HEK293T (cell line): Measurements from ENCODE around the gene SAFB.

Experiments used
- CTCF ChIA-PET: fragments of 350-600 bp; formaldehyde crosslinking; extraction: SDS; loops from one replicate; lab custom pipeline; 2021; ENCODE audit warnings: antibody characterized with exemption, inconsistent platforms; lab: Yijun Ruan, JAX
- POLR2A ChIA-PET: fragments of 350-600 bp; formaldehyde crosslinking; extraction: SDS; loops from one replicate; lab custom pipeline; 2020; ENCODE audit warnings: antibody characterized with exemption, inconsistent platforms; lab: Yijun Ruan, JAX
- DNase-seq: peaks from one replicate; pipeline ENCODE4 v3.0.0; 2012; ENCODE audit warnings: mixed read lengths; ENCODE audit errors: extremely low spot score
- ARNT ChIP-seq: fragments of 450-650 bp; IDR thresholded peaks from 2 replicates; pipeline ENCODE4 v1.6.1; 2017; ENCODE audit warnings: mild to moderate bottlenecking
- BHLHE40 ChIP-seq: fragments of 450-650 bp; IDR thresholded peaks from 2 replicates; pipeline ENCODE4 v1.6.1; 2016; ENCODE audit warnings: mild to moderate bottlenecking, moderate library complexity, borderline replicate concordance
- CTBP1 ChIP-seq: fragments of 450-650 bp; IDR thresholded peaks from 2 replicates; pipeline ENCODE4 v1.6.1; 2016; ENCODE audit warnings: borderline replicate concordance
- ELF4 ChIP-seq: fragments of 450-650 bp; IDR thresholded peaks from 2 replicates; pipeline ENCODE4 v1.6.1; 2017; ENCODE audit warnings: antibody characterized with exemption
- FOXA1 ChIP-seq: fragments of 450-650 bp; IDR thresholded peaks from 2 replicates; pipeline ENCODE4 v1.6.1; 2016; ENCODE audit warnings: mild to moderate bottlenecking
- FOXK2 ChIP-seq: fragments of 450-650 bp; IDR thresholded peaks from 2 replicates; pipeline ENCODE4 v1.6.1; 2016; ENCODE audit warnings: mild to moderate bottlenecking
- FOXM1 ChIP-seq: fragments of 450-650 bp; IDR thresholded peaks from 2 replicates; pipeline ENCODE4 v1.6.1; 2017; ENCODE audit warnings: mild to moderate bottlenecking, borderline replicate concordance
- HDGF ChIP-seq: fragments of 450-650 bp; IDR thresholded peaks from 2 replicates; pipeline ENCODE4 v1.6.1; 2017; ENCODE audit warnings: antibody characterized with exemption, borderline replicate concordance
- L3MBTL2 ChIP-seq: fragments of 450-650 bp; conservative IDR thresholded peaks from 2 replicates; pipeline ENCODE4 v1.6.1; 2016; ENCODE audit warnings: mild to moderate bottlenecking
- LEF1 ChIP-seq: fragments of 450-650 bp; IDR thresholded peaks from 2 replicates; pipeline ENCODE4 v1.6.1; 2017; ENCODE audit warnings: mild to moderate bottlenecking, borderline replicate concordance
- NFRKB ChIP-seq: fragments of 450-650 bp; IDR thresholded peaks from 2 replicates; pipeline ENCODE4 v1.6.1; 2016; ENCODE audit warnings: mild to moderate bottlenecking, moderate library complexity
- PKNOX1 ChIP-seq: fragments of 450-650 bp; IDR thresholded peaks from 2 replicates; pipeline ENCODE4 v1.6.1; 2016
- SP1 ChIP-seq: fragments of 450-650 bp; IDR thresholded peaks from 2 replicates; pipeline ENCODE4 v1.6.1; 2017
- SUZ12 ChIP-seq: fragments of 450-650 bp; IDR thresholded peaks from 2 replicates; pipeline ENCODE4 v1.6.1; 2016; ENCODE audit warnings: mild to moderate bottlenecking
- TARDBP ChIP-seq: fragments of 450-650 bp; IDR thresholded peaks from 2 replicates; pipeline ENCODE4 v1.6.1; 2016
- ZNF384 ChIP-seq: fragments of 450-650 bp; IDR thresholded peaks from 2 replicates; pipeline ENCODE4 v1.6.1; 2016

The SAFB gene

DNA sequence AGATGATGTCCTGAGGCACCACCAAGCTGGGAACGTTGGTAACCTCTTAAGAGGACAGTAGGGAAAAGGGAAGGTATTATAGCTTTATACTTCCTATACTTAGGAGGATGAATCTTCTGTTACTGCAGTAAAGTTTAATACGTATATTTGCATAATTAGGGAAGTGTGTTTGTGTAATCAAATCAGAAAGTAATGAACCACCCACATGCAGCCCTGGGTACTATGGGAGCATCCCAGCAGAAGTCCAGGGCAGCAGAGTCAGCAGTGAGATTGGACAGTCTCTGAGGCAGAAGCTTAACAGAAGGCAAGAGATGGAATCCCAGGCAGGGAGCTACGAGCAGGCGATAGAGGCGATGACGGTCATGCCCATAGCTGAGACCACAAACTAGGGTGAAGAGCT lies 12.5 kb downstream of the SAFB start:
- DNase-seq: no peak
- ChIA-PET CTCF (no interaction called here), POLR2A (interaction anchor here (0.8 to 1.0 kb wide), 4 partner anchors 13 to 155 kb away, joined by 3 to 4 read pairs (median 4); partner anchors contain the start of genes DUS3L, RPL36, SAFB and SAFB2)
- TF ChIP-seq SUZ12: no peak
- no peak for TF ChIP-seq ZNF384

DNA sequence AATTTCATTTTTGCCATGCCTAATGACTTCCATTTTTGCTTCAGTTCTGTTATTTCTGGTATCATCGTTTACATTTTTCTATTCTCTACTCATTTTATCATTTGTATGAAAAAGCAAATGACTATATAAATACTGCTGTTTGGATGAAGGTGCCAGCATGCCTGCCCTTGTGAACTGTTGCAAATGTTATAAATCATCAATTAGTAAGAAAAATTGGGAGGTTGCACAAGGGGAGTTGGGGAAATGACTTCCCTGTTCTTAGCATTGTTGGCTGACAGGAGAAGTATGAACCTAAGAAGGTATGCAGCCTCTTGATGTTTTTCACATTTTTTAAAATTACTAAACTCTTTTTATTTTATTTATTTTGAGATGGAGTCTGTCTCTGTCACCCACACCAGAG lies 15.1 kb downstream of the SAFB start:
- TF ChIP-seq ZNF384 (no peak), SP1 (no peak), NFRKB (no peak), BHLHE40 (no peak), FOXK2 (no peak), FOXM1 (no peak), TARDBP (no peak)
- CTCF ChIA-PET: no interaction called here

GRCh38 chr19:5641171-5641570 lies 18.3 kb downstream of the SAFB start:
- TF ChIP-seq ELF4: no peak
- TF ChIP-seq FOXK2: no peak
- no peak for TF ChIP-seq TARDBP
- TF ChIP-seq ARNT: no peak
- no peak for TF ChIP-seq FOXA1
- no peak for TF ChIP-seq SP1
- no peak for TF ChIP-seq ZNF384
- no peak for TF ChIP-seq NFRKB
- POLR2A ChIA-PET: no interaction called here
- CTCF ChIA-PET: no interaction called here
- DNase-seq: no peak

More for the DNA sequence above, 15.1 kb downstream of the SAFB start:
- DNase-seq: no peak
- POLR2A ChIA-PET: no interaction called here

DNA sequence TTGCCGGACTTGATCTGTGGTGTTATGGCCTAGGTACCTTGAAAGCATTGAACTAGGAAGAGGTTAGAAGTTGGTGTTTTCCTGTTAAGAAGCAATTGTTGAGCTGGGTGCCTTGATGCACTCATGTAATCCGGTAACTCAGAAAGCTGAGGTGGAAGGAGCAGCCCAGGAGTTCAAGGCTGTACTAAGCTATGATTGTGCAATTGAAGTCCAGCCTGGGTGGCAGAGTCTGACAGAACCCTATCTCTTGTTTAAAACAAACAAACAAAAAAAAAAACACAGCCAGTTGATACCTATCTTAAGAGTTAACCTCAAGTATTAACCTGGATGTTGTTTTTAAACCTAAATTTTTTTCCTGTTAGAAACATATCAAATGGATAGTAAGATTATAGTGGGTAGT lies 19.3 kb downstream of the SAFB start:
- CTCF ChIA-PET: no interaction called here
- POLR2A ChIA-PET: interaction anchor here (0.9 kb wide), 1 partner anchor 19 kb away, joined by 3 read pairs; the partner anchor contains the start of genes SAFB and SAFB2
- no peak for DNase-seq
- TF ChIP-seq L3MBTL2 (no peak), BHLHE40 (no peak), SUZ12 (no peak), FOXA1 (no peak), SP1 (no peak), ARNT (no peak), ELF4 (no peak), FOXK2 (no peak), FOXM1 (no peak), LEF1 (no peak), ZNF384 (no peak), PKNOX1 (no peak), TARDBP (no peak), HDGF (no peak), NFRKB (no peak), CTBP1 (no peak)

DNA sequence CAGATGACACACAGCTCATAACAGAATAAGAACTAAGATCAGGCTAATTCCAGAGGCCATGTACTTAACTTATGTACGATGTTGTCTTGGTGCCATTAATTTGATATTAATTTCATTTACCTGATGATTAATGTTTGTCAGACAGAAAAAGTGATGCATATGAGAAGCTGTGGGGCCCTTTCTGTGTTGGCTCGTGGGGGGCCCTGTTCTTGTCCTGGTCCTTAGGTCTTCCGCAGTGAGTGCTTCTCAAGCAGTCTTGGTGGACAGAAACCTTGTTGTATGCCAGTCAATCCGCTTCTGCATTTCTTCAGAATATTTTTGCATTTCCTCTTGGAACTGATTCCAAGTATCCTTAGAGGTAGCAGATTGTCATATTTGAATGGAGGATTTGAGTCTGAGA lies 20.2 kb downstream of the SAFB start:
- ChIA-PET POLR2A (no interaction called here), CTCF (interaction anchor here (0.6 kb wide), 1 partner anchor 47 kb away, joined by 3 read pairs; the partner anchor contains the start of gene RPL36)
- TF ChIP-seq SUZ12 (no peak), CTBP1 (no peak), ZNF384 (no peak), FOXA1 (no peak), HDGF (no peak), ARNT (no peak), PKNOX1 (no peak), ELF4 (no peak), SP1 (no peak)
- DNase-seq: no peak

DNA sequence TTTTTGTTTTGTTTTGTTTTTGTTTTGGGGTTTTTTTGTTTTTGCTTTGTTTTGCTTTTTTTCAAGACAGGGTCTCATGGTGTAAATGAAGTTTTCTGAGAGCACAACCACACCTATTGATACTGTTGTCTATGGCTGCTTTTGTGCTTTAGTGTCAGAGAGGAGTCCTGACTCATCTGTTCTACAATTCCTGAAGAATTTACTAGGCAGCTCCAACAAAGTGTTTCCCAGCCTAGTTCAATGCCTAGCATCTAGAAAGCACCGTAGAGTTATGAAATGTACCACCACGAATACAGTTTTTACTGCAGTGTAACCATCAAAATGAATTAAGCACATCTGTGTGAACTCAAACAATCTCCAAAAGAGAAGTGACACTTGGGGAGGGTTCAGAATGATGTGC lies 21.2 kb downstream of the SAFB start:
- ChIA-PET POLR2A (no interaction called here), CTCF (no interaction called here)
- TF ChIP-seq CTBP1 (no peak), FOXK2 (no peak), ZNF384 (no peak), TARDBP (no peak), FOXM1 (no peak), HDGF (no peak), LEF1 (no peak), SP1 (no peak), FOXA1 (no peak), L3MBTL2 (no peak), SUZ12 (no peak), PKNOX1 (no peak), ARNT (no peak), NFRKB (no peak), BHLHE40 (no peak), ELF4 (no peak)
- DNase-seq: no peak

GRCh38 chr19:5645409-5645808 lies 22.5 kb downstream of the SAFB start:
- TF ChIP-seq L3MBTL2 (no peak), ELF4 (no peak), PKNOX1 (no peak), FOXM1 (no peak), FOXK2 (no peak), BHLHE40 (no peak), SUZ12 (no peak), SP1 (no peak), CTBP1 (no peak), ARNT (no peak), TARDBP (no peak), HDGF (no peak), FOXA1 (no peak), ZNF384 (no peak), NFRKB (no peak), LEF1 (no peak)
- CTCF ChIA-PET: interaction anchor here (0.7 kb wide), 1 partner anchor 15 kb away, joined by 4 read pairs; no protein-coding TSS in a partner anchor

More at GRCh38 chr19:5645409-5645808, 22.5 kb downstream of the SAFB start:
- POLR2A ChIA-PET: no interaction called here
- DNase-seq: no peak
